Hypothalamus (tissue), 51 donors: ENCODE measurements around the gene POSTN.

ENCODE experiments used
- DNase-seq, 51 donors: peaks; one replicate each; lab custom pipeline; 2025; lab: John Stamatoyannopoulos, UW

The POSTN gene

DNA sequence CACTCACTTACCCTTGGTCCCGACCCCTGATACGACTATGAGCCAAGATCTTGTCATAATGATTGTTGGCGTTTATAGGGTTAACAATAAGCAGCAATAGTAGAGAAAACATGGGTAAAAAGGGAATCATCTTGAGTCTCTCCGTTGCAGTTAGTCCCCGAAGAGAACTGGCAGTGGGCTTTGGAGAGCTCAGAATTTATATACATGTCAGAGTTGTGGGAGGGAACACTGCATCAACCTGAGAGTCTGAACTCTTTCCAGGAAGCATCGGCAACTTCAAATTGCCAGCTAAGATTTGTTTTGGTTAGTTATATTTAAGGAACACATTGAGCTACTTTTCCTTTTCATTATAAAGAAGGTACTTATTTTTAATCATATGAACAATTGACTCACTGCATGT, at the start of gene POSTN:
Gene POSTN, minus strand, starts transcription at position 172 of the 400 bp plus-strand sequence. Its CDS starts 42 bp downstream, at position 130.
- no peak for DNase-seq

DNA sequence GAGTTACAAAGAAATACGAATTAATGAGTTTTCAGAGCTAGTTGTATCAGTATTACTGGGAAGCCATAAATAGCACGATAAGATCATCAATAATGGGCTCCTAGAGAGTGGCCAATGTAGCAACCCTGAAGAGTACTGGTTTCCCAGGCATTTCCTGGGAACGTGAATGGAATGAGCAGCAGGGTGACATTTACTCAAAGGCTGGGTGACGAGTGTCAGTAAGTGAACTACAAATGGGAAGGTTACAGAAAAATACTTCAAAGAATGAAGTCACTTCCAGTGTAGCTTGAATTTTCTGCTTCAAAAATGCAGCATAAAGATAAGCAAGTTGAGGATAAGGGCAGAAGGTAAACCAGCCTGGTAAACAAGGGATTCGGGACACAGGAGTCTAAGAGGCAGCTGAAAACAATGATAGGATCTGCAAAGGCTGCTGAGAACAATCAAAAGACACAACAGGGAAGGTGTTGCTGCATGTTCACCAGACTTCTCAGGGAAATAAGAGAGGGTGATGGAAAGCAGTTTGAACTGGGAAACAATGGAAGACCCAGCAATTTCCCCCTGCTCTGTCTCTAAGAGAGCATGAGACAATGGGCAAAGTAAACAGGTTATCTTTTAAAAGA, 48.6 kb upstream of the POSTN start:
- no peak for DNase-seq

DNA sequence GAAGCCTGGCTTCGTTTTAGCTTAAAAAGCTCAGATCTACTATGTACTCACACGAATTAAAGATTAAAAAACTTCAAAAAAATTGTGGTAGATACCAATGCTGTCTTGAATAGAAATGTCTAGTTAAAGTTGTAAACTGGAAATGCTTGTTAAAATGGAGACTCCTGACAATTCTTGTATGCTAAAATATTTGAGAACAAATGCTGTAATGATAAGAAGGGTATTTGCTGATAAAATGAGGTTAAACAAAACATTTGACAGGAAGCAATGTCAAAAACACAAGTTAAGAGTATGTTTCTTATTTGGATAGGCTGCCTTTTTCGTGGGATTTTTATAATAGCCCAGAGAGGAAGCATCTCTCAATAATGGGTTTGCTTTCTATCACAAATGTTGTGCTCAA, 48.0 kb upstream of the POSTN start:
- no peak for DNase-seq

GRCh38 chr13:37645181-37645740, 46.7 kb upstream of the POSTN start:
- no peak for DNase-seq

DNA sequence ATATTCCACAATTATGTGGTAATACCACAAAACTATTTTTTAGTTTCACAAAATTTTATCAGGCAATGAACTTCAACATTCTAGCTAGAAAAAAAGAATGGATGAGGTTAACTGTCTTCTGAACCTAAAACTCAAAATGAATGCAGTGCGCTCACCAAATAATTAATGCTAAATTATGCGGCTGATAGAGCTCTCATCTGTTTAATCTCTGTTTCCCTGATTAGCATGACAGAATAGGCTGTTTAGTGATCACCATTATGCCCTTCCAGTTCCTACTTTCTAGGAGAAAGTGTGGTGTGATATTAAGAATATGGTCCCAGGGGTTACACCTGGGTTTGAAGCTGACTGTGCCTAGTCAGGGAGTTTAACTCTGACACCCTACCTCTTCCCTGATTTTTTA, 42.8 kb upstream of the POSTN start:
- DNase-seq: no peak

DNA sequence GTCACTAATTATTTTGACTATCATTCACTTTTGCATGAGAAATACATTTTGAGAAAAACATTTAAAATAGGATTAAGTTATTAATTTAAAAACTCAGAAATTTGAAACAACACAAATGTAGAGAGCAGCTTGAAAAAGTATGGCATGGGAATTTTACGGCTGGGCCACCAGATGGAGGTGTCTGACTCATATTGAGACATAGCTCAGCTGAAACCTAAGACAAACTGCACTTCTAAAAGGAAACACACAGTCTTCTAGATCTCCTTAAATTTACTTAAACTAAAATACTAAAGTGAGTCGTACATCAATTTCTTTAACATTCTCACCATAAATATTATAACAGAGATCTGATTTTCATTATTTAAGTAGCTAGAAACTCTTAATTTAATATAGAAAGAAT, 41.9 kb upstream of the POSTN start:
- peak in 3 of 51 donors; percentile 1 to 10 (median 2) for DNase-seq

- DNase-seq: no peak
These were observed 38.1 kb upstream of the POSTN start for GRCh38 chr13:37636701-37637100.

- no peak for DNase-seq
These were observed 33.7 kb upstream of the POSTN start for GRCh38 chr13:37632294-37632693.

GRCh38 chr13:37627428-37627827, 28.9 kb upstream of the POSTN start:
- DNase-seq: no peak

GRCh38 chr13:37621811-37622361, 23.3 kb upstream of the POSTN start:
- DNase-seq: no peak

GRCh38 chr13:37618554-37618953, 20.0 kb upstream of the POSTN start:
- DNase-seq: no peak

DNA sequence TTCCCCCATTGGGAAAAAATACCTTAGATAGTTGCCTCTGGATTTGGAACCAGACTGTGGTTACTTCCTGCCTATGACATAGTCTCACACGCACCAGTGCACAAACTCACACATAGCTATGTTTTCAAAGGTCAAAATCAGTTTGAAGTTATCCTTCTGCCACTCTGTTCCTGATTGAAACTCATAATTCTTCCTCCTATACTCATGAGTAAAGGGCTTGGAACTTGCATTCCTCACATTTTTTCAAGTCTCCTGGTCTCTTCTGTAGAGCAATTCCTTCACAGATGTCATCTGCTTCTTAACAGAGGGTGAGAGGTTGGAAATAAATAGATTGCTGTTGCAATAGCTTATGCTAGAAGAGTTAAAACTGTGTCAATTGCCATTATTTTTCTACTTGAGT, 18.6 kb upstream of the POSTN start:
- no peak for DNase-seq

DNA sequence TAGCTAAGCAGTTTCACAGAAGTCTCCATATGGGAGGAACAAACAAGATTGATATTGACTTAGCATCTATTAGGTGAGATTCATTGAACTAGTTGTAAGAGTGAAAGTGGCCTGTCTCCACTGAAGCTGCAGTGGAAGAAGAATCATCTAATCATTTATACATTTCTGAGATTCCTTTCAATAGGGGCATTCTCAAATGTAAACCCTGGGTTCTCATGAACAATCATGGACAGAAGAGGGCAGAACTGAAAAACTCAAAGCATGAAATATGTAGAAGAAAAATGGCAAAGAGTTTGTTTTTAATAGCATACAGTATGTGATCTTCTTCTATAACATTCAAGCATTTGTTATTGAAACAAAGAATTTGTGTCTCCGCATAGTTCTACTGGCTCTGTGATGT, 17.6 kb upstream of the POSTN start:
- no peak for DNase-seq

GRCh38 chr13:37615276-37615675, 16.7 kb upstream of the POSTN start:
- DNase-seq: no peak

DNA sequence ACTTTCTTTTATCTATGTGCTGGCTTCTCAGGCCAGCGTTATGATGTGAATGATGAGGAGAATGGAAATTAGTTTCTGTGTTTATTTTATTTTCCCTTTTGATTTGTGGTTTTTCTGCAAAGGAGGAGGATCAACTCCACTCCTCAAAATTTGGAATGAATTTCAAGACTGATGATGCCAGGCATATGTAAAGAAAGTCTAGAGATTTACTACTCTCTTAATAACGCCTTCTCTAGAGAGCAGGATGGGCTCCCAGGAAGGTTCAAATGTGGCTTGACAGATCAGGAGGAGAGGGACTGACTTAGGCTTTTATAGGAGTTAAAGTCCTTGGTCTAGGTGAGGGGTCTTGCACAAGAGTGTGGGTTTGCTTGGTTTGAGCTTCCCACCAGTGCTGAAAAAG, 15.1 kb upstream of the POSTN start:
- no peak for DNase-seq

DNA sequence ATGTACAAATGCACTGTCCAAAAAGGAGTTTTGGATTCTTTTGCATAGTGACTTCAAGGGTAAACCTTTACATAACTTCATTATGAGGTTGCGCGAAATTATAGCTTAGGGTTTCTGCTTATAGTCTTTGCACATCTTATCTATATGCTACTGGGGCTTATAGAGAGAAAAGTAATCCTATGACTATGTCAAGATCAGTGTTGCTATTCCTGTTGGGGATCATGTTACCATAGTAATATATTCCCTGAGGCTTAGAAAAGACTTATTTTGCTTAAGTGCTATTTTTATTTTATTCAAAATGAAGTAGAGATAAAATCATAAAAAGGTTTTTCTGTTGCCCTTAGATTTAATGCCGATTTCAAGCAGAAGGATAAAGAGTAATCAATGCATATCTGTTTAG, 14.7 kb upstream of the POSTN start:
- DNase-seq: no peak

- DNase-seq: no peak
These were observed 10.3 kb upstream of the POSTN start for GRCh38 chr13:37608750-37609339.

- DNase-seq: no peak
These were observed 4.3 kb upstream of the POSTN start for GRCh38 chr13:37602733-37603381.

- DNase-seq: no peak
These were observed 3.3 kb upstream of the POSTN start for GRCh38 chr13:37601648-37602440.

DNA sequence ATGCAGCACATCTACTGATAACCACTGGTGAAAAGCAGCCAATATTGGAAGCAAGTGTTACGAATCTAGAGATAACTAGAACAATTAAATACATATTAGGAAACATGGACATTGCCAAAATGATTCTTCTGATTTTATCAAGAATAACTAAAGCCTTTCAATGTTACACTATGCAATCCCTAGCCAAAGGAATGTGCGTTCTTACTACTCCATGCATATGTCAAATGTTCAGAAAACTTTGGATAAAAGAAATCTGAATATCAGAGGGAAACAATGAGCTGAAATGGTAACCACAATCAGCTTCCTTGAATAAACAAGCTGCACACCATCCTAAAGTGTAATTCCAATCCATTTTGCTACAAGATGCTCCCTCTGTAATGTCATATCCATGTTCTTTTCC, 951 bp upstream of the POSTN start:
- no peak for DNase-seq

DNA sequence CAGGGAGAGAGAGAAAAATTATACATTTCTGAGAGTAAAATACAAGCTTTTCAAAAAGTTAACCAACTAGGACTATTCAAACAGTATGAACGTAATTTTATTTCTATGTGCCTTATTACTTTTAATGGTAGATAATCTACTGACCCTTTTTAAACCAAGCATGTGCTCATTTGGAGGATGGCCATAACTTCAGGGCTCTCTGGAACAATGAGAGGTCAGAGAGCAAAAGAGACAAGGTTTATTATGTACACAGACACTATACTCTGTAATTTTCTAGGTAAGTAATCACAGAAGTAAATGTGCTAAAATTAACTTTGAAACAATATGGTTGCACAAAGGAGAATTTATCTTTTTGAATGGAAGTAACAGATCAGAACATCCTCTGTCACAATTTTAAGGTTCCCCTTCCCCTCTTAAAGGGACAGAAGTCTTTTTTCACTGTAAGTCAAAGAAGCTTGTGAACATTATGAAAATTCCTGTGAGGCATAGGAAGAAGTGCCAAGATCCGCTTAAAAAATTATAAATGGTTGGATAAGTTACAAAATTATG, 1.0 kb downstream of the POSTN start:
- no peak for DNase-seq
